Transverse colon (tissue), 4 donors: ENCODE results near the gene RBMX. TPM values are rescaled to one million over a fixed set of nuclear protein-coding genes. Genes with fewer than 3 reads are reported as not detected.
"Not testable (repeated sequence)": the region's sequence is repeated elsewhere in the genome, so short reads cannot be mapped to it uniquely, and the experiment has no call there.

Experiments used
- DNase-seq: peaks from one replicate; pipeline ENCODE4 v3.0.0-alpha.2; 2019
- H3K27ac ChIP-seq, 4 donors: fragments of 200-600 bp; sonication (generic); 2 replicates each; pipeline ENCODE4 v1.5.1; 2016 to 2018; ENCODE audit warnings: inconsistent platforms in 4 of 4
- H3K27me3 ChIP-seq: fragments of 200-600 bp; sonication (generic); 2 replicates; pipeline ENCODE4 v1.5.1; 2017; ENCODE audit warnings: inconsistent platforms
- H3K36me3 ChIP-seq, 4 donors: fragments of 200-600 bp; sonication (generic); 2 replicates each; pipeline ENCODE4 v1.5.1; 2017 to 2019; ENCODE audit warnings: inconsistent platforms in 4 of 4
- H3K4me1 ChIP-seq, 4 donors: fragments of 200-600 bp; sonication (generic); 2 replicates each; pipeline ENCODE4 v1.5.1; 2017 to 2020; ENCODE audit warnings: inconsistent platforms in 4 of 4
- H3K4me3 ChIP-seq, 4 donors: fragments of 200-600 bp; sonication (generic); 1 replicate in 1 of 4; 2 replicates in 3 of 4; pipeline versions ENCODE4 v1.5.1 to v1.6.1; 2017 to 2019; ENCODE audit warnings: inconsistent platforms in 4 of 4
- H3K9me3 ChIP-seq, 2 donors: fragments of 200-600 bp; sonication (generic); 2 replicates each; pipeline ENCODE4 v1.5.1; 2017 to 2019; ENCODE audit warnings: inconsistent platforms in 2 of 2
- CTCF ChIP-seq, 5 experiments: fragments of 200-600 bp in 3 of 5; fragments of 450-650 bp in 2 of 5; sonication (generic) in 3 of 5; IDR thresholded peaks; 1 replicate in 2 of 5; 2 replicates in 3 of 5; pipeline ENCODE4 v1.5.1; 2016 to 2017; ENCODE audit warnings: antibody characterized with exemption in 5 of 5, inconsistent platforms in 3 of 5, mild to moderate bottlenecking in 2 of 5, moderate library complexity in 1 of 5
- EP300 ChIP-seq: sonication (generic); formaldehyde crosslinking; IDR thresholded peaks from one replicate; pipeline ENCODE4 v1.6.1; 2017; ENCODE audit warnings: antibody characterized with exemption, low read depth
- POLR2A ChIP-seq: fragments of 450-650 bp; IDR thresholded peaks from one replicate; pipeline ENCODE4 v1.6.1; 2016; ENCODE audit warnings: antibody characterized with exemption, mild to moderate bottlenecking, moderate library complexity
- POLR2AphosphoS5 ChIP-seq, 3 donors: sonication (generic); formaldehyde crosslinking; IDR thresholded peaks; one replicate each; pipeline ENCODE4 v1.6.1; 2016; ENCODE audit warnings: antibody characterized with exemption in 3 of 3
- WGBS, 2 donors: methylation state at CpG; one replicate each; pipeline ENCODE4 v1.1.5; 2018; ENCODE audit warnings: low coverage in 1 of 2; 5-methylcytosine and 5-hydroxymethylcytosine counted together
- in situ Hi-C, 4 donors: fragments of 200-750 bp; cut with MboI; loops; one replicate each; pipeline versions ENCODE4 v1.15.0 to v1.15.1; 2017; ENCODE audit warnings: low sequenced_read_pairs in 3 of 4, low pct_ligation_motif_present in 1 of 4, low pct_unique_long_range_greater_than_20kb in 1 of 4
- intact Hi-C: fragments of 100-400 bp; cut with DNase I; formaldehyde crosslinking; loops from one replicate; pipeline ENCODE4 v1.15.1; 2023; ENCODE audit warnings: low total_unique reads
- total RNA-seq, 4 donors: library from RNA; depleted of rRNA; stranded (reverse); fragments of >200 nt; gene quantifications; one replicate each; pipeline ENCODE4 v1.1.0, GENCODE V29; 2016

The RBMX gene
- 100 to 1,000 TPM; 116 to 212 (median 206) TPM for total RNA-seq

GRCh38 chrX:136880452-136881013 is at the start of gene RBMX:
TSS of gene RBMX (minus strand) at chrX:136880725. CDS start at chrX:136879427, 1,298 bp downstream.
- 41% methylated on average over 34 of the region's 34 CpGs; no CpG with 5 or more reads in 1 of the 2 donors for WGBS, 2 donors
- H3K36me3 ChIP-seq, result peaks cover 0 to 7% (median 0%) of the 10 kb centered on the region in 4 donors
- intact Hi-C loops, result no loop called here
- H3K27ac ChIP-seq, result peak within 1 kb of the TSS; percentile 88 to 98 (median 94)
- in situ Hi-C loops, result no loop called here
- H3K9me3 ChIP-seq, result no peaks in the 10 kb centered on the region
- peak; percentile 92 for DNase-seq
- H3K4me1 ChIP-seq, result peaks cover 0 to 10% (median 0%) of the 10 kb centered on the region in 4 donors
- TF ChIP-seq POLR2A, result peak; percentile 98
- no peak for TF ChIP-seq CTCF (IDR thresholded peaks at IDR 0.05)
- peak; percentile 98 to 99 (median 99) for TF ChIP-seq POLR2AphosphoS5 (IDR thresholded peaks at IDR 0.05)
- TF ChIP-seq EP300, result no peak
- peak within 1 kb of the TSS; percentile 61 to 83 (median 80) for H3K4me3 ChIP-seq
- H3K27me3 ChIP-seq, result no peaks in the 10 kb centered on the region

- H3K27me3 ChIP-seq, H3K9me3 ChIP-seq, H3K4me3 ChIP-seq, DNase-seq, H3K27ac ChIP-seq, H3K36me3 ChIP-seq, H3K4me1 ChIP-seq: not testable (repeated sequence)
- 91% methylated on average over 14 of the region's 25 CpGs; no CpG with 5 or more reads in 1 of the 2 donors for WGBS, 2 donors
- in situ Hi-C loops, result loop anchor here in 2 of 4 donors (10.0 to 25.0 kb wide), 2 partner anchors 207 to 209 kb away; no protein-coding TSS in a partner anchor
- intact Hi-C loops, result loop anchor here (10.0 kb wide), 1 partner anchor 207 kb away; no protein-coding TSS in a partner anchor
These were observed 40.9 kb upstream of the RBMX start for GRCh38 chrX:136921438-136921837.

- in situ Hi-C loops (loop anchor here in 2 of 4 donors (10.0 to 25.0 kb wide), 2 partner anchors 205 to 208 kb away; no protein-coding TSS in a partner anchor), intact Hi-C loops (loop anchor here (10.0 kb wide), 1 partner anchor 205 kb away; no protein-coding TSS in a partner anchor)
- H3K27ac ChIP-seq, result no peak overlapping the region
- no peak overlapping the region for H3K4me3 ChIP-seq
- no peaks in the 10 kb centered on the region for H3K36me3 ChIP-seq
- no peak for TF ChIP-seq POLR2A
- no peak for TF ChIP-seq CTCF (IDR thresholded peaks at IDR 0.05)
- TF ChIP-seq POLR2AphosphoS5 (IDR thresholded peaks at IDR 0.05), result no peak
- no peak for TF ChIP-seq EP300
- no peaks in the 10 kb centered on the region for H3K27me3 ChIP-seq
- no peak for DNase-seq
- no peaks in the 10 kb centered on the region for H3K9me3 ChIP-seq
- peaks cover 0 to 2% (median 0%) of the 10 kb centered on the region in 4 donors for H3K4me1 ChIP-seq
These were observed 39.5 kb upstream of the RBMX start for GRCh38 chrX:136920001-136920400.

- TF ChIP-seq EP300, result no peak
- no peak for TF ChIP-seq POLR2AphosphoS5 (IDR thresholded peaks at IDR 0.05)
- TF ChIP-seq POLR2A, result no peak
- no peak for TF ChIP-seq CTCF (IDR thresholded peaks at IDR 0.05)
- 84% methylated on average over 2 of the region's 2 CpGs; no CpG with 5 or more reads in 1 of the 2 donors for WGBS, 2 donors
- DNase-seq, result no peak
- no peaks in the 10 kb centered on the region for H3K27me3 ChIP-seq
- intact Hi-C loops (no loop called here), in situ Hi-C loops (loop anchor here in 1 of 4 donors (25.0 kb wide), 1 partner anchor 205 kb away; no protein-coding TSS in a partner anchor)
- no peaks in the 10 kb centered on the region for H3K9me3 ChIP-seq
- H3K4me1 ChIP-seq, result no peaks in the 10 kb centered on the region
- H3K4me3 ChIP-seq, result no peak overlapping the region
- no peaks in the 10 kb centered on the region for H3K36me3 ChIP-seq
- no peak overlapping the region for H3K27ac ChIP-seq
These were observed 36.3 kb upstream of the RBMX start for GRCh38 chrX:136916827-136917226.

GRCh38 chrX:136911661-136912060 is 31.1 kb upstream of the RBMX start:
- H3K4me3 ChIP-seq, H3K9me3 ChIP-seq, DNase-seq, H3K27me3 ChIP-seq, H3K27ac ChIP-seq, H3K36me3 ChIP-seq, intact Hi-C loops, H3K4me1 ChIP-seq: not testable (repeated sequence)
- WGBS, 2 donors, result 0 to 59% methylated on average over 1 to 7 of the region's 7 CpGs
- in situ Hi-C loops, result loop anchor here in 1 of 4 donors (25.0 kb wide), 1 partner anchor 199 kb away; no protein-coding TSS in a partner anchor
